ENCODE data around the gene SLC6A15.

Gene SLC6A15

DNA sequence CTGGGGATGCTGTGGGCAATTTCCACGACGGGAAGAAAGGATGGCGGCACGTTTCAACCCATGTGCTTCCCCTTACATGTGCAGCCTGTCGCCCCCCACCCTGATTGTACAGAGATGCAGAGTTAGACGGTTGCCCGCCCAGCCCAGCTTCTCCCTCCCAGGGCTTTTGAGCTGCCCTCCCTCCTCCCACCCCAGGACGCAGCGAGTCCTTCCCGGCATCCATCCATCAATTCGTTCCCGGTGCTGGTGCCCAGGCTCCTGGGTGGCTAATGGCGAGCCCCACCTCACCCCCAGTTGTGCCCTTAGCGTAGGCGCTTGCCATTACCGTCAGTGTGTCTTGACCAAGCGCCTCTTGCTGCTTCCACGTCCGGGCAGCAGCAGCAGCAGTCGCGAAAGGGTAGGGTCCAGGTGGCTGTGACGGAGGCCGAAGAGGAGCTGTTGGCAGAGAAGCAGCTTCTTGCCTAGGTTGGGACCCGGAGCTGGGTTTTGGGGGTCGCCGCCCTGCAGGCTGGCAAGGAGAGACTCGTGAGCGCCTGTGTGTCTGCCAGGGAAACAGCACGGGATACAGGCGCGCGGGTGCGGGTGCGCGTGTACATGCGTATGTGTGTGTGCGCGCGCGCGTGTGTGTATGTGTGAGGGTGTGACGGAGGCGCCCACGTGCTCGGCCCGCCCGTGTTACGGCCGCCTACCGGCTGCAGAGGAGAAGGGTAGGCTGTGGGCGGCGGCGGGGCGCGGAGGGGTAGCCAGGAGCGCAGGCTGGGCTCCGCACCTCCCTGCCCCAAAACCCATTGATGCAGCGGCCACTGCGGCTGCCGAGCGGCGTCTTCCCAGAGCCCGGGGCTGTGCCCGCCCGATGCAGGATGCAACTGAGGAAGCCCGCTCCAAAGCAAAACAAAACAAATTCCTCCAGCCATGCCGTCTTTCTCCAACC is at the start of gene SLC6A15:
SLC6A15 (minus strand) TSS at position 602 of the 931 bp plus-strand sequence. CDS start 20,679 bp downstream, outside the sequence.
- peak; percentile 46 for DNase-seq

DNA sequence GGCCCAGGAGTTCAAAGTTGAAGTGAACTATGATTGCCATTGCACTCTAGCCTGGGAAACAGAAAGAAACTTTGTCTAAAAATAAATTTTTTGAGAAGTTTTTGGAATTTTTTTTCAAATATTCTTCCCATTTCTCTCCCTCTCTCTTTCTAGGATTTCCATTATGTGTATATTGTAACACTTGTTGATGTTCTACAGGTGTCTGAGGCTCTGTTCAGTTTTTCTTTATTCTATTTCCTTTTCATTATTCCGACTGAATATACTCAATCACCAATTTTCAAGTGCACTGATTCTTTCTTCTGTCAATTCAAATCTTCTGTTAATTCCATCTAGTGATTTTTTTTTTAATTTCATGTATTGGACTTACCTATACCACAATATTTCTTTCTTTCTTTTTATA is 48.3 kb upstream of the SLC6A15 start:
- no peak for DNase-seq

DNA sequence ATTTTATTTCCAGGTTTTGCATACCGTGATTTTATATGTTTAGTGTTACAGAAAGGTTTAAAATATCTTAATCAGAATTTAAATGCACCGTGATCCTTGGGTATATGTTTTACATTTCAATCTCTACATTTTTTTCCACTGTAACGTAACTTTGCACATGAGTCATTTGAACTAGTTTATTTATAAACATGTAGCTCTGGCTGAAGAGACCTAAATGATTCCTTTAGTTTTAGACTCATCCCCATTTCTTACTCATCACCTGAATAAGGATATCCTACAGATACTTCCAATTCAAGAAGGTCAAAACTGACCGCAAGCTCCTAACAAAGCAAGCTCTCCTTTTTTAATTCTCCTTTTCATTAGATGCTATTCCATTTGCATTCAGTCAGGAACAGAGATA is 42.7 kb upstream of the SLC6A15 start:
- no peak for DNase-seq

DNA sequence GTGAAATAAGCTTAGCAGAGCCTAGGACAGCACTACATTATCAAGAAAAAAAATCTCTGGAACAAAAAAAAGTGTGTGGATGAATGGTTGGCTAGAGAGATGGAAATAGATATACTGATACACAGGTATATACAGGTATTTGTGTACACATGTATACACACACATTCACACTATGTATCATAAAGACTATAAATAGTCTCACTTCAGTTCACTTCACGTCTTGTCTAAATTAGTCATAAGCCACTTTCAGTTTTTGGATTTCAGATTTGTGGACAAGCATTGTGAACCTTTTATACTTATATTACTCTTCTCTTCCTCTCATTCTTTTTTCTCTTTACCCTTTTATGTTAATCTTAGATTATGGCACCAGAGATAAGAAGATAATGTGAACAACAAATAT is 41.8 kb upstream of the SLC6A15 start:
- no peak for DNase-seq

DNA sequence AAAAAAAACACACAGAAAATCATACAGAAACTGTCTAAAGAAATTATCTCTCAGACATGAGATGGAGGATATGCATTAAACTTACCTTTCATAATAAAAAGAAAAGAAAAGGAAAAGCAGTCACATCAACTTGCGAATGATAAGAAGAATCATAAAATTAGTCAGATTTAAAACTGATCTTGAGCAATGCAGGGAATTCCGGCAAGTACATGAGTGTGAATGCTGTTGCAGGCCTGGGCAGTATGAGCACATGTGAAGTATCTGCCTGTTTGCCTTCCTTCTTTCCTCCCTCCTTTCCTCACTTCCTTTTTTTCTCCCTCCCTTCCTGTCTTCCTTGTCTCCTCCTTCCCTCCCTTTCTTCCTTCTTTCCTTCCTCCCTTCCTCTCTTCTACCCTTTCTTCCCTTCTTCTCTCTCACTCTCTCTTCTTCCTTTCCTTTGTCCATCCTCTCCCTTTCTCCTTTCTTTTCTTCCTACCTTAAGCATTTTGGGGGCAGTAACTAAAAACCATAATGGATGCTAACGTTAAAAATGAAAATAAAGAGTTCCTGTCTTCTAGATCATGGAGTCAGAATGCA is 38.5 kb upstream of the SLC6A15 start:
- no peak for DNase-seq

DNA sequence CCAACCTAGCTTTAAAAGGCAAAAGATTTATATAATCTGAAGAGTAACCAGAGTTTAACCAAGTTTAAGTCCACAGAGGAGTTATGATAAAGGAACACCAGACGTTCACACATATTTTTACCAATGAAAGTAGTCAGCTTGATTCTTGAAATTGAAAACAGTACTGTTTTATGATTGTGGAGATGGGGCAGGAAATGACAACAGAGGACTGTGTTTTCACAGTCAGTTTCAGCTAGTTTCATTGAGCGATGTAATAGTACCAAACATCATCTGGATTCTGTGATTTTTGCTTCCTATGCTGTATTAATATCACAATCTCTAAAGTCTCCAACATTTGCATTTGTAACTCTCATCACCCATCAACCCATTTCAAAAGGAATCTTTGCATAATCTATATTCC is 34.2 kb upstream of the SLC6A15 start:
- no peak for DNase-seq

DNA sequence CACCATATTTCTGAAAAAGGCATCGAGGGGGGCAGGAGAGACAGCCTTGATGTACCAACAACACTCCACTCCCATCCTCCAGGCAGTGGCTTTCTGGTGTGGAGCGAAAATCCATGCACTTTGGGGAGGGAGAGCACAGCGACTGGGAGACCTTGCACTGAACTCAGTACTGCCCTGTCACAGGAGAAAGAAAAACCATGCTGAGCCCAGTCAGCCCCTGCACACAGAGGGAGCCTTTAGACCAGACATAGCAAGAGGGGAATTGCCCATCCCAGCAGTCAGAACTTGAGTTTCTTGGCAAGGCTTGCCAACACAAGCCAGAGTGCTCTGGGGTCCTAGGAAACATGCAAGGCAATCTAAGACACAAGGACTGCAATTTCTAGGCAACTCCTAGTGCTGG is 24.8 kb upstream of the SLC6A15 start:
- no peak for DNase-seq

DNA sequence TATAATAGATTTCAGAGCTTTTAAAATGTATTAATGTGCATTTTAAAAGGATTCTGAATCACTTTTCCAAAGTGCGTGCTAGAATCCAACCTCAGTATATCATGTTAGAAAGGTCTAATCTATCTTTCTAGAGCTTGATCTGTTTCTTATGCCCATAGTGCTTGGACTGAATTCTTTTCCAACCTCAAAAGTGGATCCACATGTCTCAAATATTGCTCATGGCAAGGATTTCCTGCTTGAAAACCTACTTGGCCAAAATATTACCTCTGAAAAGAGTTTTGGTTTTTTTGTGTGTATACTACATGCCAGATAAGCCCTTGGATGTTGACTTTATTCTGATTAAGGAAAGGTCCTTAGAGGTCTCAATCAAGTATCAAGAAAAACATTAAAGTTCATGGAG is 16.9 kb upstream of the SLC6A15 start:
- no peak for DNase-seq

DNA sequence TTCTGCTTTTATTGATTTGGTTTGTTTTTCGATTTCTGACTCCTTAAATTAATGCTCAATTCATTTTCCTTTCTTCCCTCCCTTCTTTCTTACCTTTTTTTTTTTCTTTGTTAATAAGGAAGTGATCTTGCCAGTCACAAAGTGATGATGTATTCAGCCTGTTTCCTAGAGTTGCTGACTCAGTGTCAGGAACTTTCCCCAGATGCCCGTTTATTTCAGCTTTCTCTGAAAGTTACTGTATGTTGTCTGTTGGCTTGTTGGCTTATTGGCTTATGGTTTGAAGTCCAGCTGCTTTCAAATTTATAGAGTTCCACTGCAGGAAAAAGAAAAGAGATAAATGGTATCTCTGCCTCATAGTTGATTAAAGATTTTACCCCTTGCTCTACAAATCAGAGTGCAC is 12.4 kb upstream of the SLC6A15 start:
- DNase-seq = no peak

DNA sequence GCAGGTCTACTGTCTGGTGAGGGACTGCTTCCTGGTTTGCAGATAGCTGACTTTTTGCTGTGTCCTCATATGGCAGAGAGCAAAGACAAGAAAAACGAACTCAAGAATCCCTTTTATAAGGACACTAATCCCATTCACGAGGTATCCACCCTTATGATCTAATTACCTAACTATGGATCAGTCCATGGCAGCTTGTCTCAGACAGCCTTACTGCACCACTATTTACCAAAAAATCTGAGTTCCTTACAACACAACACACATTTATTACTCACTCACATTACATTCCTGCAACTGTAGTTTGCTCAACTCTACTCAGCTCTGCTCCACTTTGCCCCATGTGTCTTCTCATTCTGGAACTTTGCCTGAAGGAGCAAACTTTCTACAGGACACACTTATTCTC is 10.1 kb upstream of the SLC6A15 start:
- DNase-seq = no peak

DNA sequence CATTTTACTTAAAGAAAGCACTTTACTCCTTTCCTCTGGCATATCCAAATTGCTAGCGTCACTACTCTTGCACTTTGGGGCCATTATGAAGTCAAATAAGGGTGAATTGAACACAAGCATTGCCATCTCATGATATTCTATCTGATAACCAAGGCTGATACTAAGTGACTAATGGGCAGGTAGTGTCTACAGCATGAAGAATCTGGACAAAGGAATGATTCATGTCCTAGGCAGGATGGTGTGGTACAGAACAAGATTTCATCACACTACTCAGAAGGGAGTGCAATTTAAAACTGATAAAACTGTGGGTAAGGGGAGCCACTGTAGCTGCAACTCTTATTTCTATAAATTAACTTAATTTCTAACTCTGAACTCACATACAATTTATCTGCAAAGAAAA is 7.7 kb upstream of the SLC6A15 start:
- no peak for DNase-seq

DNA sequence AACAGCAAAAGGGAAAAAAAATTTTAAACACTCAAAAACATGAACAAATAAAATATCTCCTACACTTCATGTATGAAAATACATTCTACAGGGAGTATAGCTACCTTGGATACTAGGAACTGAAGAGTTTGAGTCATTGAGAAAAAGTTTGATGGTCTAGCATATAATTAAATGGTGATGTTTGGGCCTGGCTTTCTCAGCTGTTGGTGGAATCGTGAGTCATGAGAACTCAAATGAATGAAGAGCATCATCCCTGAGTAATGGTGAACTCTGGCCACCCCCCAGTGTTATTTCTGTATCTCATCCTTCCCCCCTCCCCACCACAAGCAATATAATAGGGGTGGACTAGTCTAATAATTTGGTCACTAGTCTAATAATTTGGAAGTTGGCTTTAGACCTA is 6.7 kb upstream of the SLC6A15 start:
- DNase-seq = no peak

DNA sequence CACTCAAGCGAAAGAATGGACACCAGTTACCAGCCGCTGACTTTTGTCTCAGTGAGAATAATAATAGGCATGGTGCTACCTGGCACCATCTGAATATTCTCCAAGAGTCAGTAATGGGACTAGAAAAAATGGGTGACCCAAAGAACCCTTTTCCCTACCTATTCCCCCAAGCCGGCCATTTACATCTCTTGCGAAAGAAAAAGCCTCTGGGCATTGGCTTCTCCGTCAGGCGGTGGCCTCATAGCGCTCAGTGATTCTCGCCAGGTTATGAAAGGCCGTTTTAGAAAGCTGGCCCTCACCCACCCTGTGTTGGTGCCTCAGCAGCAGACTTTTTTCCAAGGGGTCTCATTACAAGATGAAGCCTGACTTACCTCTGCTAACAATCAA is 523 bp upstream of the SLC6A15 start:
- no peak for DNase-seq

DNA sequence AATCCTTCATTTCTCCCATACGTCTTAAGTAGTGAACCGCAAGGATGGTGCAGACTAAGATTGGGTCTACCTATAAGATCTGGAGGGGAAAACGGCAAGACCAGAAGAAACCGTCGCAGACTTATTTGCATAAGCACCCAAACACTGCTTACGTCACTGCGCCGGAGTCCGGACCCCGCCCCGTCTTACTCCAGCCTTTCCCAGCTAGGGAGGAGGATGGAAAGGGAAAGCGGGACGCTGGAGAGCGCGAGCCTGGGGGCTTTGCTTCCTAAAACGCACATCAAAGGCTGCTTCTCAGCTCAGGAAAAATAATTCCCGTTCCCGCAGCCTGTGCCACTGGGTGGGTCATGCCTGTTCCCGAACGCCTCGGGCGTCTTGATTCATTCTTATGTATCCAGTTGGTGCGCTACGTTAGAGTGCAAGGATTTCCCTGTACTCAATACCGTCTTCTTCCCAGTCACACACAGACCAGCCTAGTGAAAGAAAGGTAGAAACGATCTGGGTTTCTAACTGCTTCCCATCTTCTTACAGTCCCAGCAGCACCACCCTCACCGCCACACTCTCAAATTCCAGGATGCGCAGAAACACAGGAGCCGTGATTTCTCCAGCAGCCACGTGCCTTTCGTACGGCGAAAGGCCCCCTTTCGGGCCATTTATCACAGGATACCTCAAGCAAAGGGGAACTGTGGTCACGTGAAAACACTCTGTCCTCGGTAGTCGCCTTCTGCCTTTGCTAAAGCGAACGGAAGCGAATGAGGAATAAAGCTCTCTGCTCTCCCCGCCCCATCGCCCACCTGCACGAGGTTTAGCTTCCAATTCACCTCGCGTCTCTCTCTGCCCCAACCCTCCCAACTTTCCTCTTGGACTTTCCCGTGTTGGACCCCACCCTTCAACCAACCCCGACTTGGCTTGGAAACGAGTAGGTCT is 1.1 kb downstream of the SLC6A15 start:
- DNase-seq = peak; percentile 17

DNA sequence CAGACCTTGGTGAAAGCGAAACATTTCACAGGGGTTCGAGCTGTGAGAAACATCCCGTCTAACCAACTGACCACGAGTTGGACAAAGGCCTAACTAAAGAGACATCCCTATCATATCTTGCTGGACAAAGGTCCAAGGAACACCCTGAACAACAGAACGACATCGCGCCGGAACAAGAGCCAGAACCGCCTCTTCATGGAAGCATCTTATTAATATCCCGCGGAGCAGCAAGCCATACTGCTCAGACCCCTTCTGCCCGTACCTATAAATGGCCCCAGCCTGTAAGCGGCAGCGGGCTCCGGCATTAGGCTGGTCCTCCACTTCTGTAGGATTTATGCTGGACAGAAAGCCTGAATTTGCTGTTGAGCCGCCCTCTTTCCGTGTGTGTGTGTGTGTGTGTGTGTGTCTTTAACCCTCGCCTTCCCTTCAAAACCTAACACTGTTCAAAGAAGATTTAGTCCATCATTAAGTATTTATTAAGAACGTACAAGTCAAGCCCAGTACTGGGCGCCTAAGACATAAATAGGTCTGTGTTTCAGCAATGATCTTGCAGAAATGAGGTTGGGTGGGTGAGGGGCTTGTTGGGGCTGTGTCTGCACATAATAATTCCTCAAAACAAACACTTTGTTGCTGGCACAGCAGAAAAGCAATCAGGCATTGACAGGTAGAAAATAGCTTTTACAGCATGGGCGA is 1.9 kb downstream of the SLC6A15 start:
- no peak for DNase-seq

DNA sequence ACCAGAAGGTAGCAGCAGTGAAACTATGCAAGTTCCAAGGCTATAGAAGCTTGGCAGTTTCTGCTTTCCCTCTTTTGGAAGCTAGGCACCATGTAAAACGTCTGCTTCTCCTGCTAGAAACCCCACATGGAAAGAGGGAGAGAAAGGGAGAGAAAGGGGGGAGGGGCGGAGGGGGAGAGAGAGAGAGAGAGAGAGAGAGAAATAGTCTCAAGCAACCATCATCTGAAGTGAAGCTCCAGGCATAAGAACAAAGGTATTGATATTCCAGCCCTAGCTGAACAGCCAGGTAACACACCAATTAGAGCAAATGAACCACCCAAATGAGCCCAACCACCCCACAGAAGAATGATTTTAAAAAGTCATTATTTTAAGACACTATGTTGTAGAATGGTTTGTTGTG is 8.5 kb downstream of the SLC6A15 start:
- no peak for DNase-seq

DNA sequence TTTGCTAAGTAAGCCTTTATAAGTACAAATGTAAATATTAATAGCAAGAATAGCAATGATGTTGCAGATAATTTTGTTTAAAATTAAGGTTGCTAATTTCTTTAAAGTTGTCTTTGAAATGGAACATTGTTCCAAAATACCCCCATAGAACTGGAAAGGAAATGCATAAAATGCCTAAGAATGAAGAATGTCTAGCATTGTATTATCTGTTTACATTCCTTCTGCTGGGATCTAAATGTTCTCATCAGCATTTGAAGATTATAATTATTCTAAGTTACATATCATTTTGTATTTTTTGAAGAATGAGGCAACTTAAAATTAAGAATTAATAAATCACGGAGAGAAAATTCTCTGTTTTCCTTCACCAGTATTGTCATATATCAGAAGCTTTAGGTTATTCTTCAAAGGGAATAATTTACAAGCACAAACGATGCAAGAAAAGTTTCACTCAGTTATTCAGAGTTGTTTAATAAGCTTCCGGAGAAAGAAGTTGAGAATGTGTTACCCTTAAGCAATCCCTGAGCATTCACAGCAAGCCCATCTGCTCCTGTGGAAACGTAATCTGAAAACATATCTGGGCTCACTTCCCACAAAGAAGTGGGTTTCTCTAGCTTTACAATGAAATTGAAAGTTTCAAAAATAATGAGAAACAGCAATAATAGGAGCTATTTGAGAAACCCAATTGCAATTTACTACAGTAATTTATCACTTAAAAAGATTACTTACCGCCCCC is 21.3 kb downstream of the SLC6A15 start:
- no peak for DNase-seq

DNA sequence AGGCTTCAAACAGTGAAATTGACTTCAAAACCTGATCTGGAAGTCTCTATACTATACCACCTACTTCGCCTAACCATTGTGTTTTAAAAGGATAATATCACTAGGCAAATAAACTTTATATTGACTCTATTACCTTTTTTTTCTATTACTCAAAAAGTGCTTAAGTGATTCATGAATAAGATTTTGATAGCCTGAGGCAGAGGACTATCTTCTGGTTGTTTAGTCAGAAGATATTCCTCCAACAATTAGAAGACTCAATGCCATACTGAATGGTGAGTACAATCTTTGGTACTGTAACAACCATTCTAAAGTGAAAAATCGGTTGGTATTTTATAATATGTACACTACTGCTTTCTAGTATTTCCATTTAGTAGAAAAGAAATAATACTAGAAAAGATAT is 22.8 kb downstream of the SLC6A15 start:
- DNase-seq = no peak

DNA sequence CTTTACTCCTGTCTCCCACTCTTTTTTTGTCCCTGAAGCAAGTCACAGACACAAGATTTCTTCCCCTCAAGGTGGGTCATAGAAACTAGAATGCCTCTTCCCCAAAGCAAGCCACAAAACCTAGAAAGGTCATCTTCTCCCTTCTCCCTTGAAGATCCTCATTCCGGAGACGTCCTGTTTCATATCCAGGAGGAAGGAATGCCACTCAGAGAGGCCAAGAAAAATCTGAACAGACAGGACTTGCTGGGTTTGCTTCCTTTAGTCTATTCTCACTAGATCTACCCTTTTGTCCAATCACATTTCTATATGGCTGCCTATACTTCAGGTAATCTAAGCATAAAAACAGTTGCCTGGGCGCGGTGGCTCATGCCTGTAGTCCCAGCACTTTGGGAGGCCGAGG is 23.7 kb downstream of the SLC6A15 start:
- no peak for DNase-seq

DNA sequence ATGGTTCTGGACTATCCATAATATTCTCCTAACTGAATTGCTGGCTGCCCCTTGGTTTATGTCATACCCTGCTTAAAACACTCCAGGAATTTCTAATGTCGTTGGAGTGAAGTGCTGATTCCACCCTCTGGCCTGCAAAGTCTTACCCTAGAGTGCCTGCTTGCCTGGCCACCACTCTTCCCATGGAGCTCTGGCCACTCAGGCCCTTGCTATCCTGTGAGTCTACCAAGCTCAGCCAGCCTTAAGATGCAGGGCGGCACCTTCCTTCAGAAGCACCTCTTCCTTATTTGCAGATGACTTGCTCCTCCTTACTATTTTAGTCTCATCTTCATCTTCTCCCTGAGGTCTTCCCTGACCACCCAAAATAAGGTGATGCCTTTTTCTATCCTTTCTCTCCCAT is 35.3 kb downstream of the SLC6A15 start:
- DNase-seq = no peak

DNA sequence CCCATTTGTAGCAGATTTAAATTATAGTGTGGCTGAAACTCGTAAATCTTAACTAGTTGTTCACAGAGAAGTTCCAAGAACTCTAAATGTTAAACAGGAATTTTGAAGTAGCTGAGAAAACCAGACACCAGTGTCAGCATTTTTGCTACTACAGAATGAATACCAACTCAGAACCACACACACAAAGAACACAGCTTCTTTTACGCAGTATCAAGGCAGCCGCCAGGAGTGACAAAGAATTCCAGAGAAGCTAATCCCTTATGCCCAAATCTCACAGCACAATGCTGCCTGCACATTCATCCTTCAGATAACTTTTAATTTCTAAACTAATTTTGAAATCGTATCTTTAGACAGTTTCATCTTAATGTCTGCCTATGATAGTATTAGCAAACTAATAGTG is 37.4 kb downstream of the SLC6A15 start:
- no peak for DNase-seq

DNA sequence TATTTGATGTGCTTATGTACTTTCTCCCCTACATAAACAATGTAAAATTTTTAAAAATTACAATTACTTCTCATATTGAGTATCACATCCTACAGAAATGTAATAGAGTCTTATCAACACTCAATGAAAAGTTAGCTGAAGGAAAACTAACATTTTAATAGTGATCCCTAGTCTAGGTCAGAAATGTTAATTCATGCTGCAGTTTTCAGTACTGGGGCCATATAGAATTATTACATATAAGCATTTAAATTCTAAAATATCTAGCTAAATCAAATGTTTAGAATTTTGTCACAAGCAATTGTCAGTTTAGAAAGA is 37.8 kb downstream of the SLC6A15 start:
- DNase-seq = no peak
